ENCODE data around the gene ATP8A2. TPM values are rescaled to one million over a fixed set of nuclear protein-coding genes. Genes with fewer than 3 reads are reported as not detected.

ATP8A2 gene
- total and polyA plus RNA-seq, 2 of the 8 experiments (the other 6 are each of a cell fraction or from before 2014, with no cell fraction given) = 2.4 to 8.3 TPM

- H3K79me2 ChIP-seq (ENCODE audit: control insufficient read depth in 1 of 2, insufficient read depth in 2 of 2, low read length in 2 of 2) = no peaks in the 10 kb centered on the region
- no peak overlapping the region for H4K91ac ChIP-seq (replicated peaks; ENCODE audit: insufficient read length, low read length)
- H4K20me1 ChIP-seq (replicated peaks in 1 of 2; ENCODE audit: control insufficient read depth in 1 of 2, insufficient read depth in 2 of 2, low read length in 2 of 2) = no peaks in the 10 kb centered on the region
- H3K4me1 ChIP-seq (replicated peaks in 1 of 4; ENCODE audit: control insufficient read depth in 3 of 4, insufficient read depth in 4 of 4, low read length in 3 of 4) = peaks cover 0 to 4% (median 0%) of the 10 kb centered on the region in 4 experiments; a peak in 2 of 7 replicates
- no peak overlapping the region for H3K9ac ChIP-seq (replicated peaks in 1 of 4; ENCODE audit: extremely low read depth in 1 of 4, low read depth in 3 of 4, low read length in 3 of 4)
- no peak overlapping the region for H2BK20ac ChIP-seq (ENCODE audit: low read length)
- no peaks in the 10 kb centered on the region for H3K36me3 ChIP-seq (ENCODE audit: control insufficient read depth in 2 of 4, insufficient read depth in 4 of 4, low read length in 3 of 4)
- H3K4ac ChIP-seq (replicated peaks; ENCODE audit: insufficient read length, low read depth, low read length) = no peak overlapping the region
- H3K79me1 ChIP-seq (ENCODE audit: low read depth, low read length) = no peaks in the 10 kb centered on the region
- H3K23ac ChIP-seq (ENCODE audit: insufficient read length) = no peak overlapping the region
- H3K4me3 ChIP-seq (ENCODE audit: extremely low read depth in 1 of 4, insufficient read depth in 2 of 4, low read depth in 3 of 4, low read length in 4 of 4) = no peak overlapping the region
- no peaks in the 10 kb centered on the region for H3K23me2 ChIP-seq (ENCODE audit: low read depth, low read length)
- H3K9me3 ChIP-seq (ENCODE audit: insufficient read depth in 2 of 2, low read depth in 1 of 2, low read length in 1 of 2) = no peaks in the 10 kb centered on the region
- H3K14ac ChIP-seq (ENCODE audit: insufficient read length) = no peak overlapping the region
- H2BK12ac ChIP-seq (ENCODE audit: low read depth, low read length) = no peak overlapping the region
- WGBS, 2 experiments (ENCODE audit: extremely low coverage in 1 of 2, insufficient coverage in 1 of 2, insufficient read length in 1 of 2, insufficient replicate concordance in 2 of 2, low coverage in 1 of 2, low lambda C conversion rate in 2 of 2, missing lambda C conversion rate in 1 of 2) = 91% methylated on average over 10 of the region's 10 CpGs; no CpG with 5 or more reads in 1 of the 2 experiments
- no peak overlapping the region for H3K56ac ChIP-seq (replicated peaks; ENCODE audit: insufficient read length, low read depth, low read length)
- ChIA-PET POLR2A (ENCODE audit: partially characterized antibody) (interaction anchor here (0.5 kb wide), 1 partner anchor 72 kb away, joined by 3 read pairs; no protein-coding TSS in a partner anchor), CTCF (ENCODE audit: partially characterized antibody) (interaction anchor here (1.1 to 1.5 kb wide), 3 partner anchors 9 to 275 kb away, joined by 3 read pairs; no protein-coding TSS in a partner anchor)
- FAIRE-seq (no peak), DNase-seq (ENCODE audit: low read depth in 1 of 2, low spot score in 2 of 2) (no peak)
- H4K8ac ChIP-seq (ENCODE audit: extremely low read depth, insufficient read depth, low read length) = no peak overlapping the region
- H3K18ac ChIP-seq (ENCODE audit: extremely low read depth, low read length) = no peak overlapping the region
- H2AFZ ChIP-seq (ENCODE audit: low read length) = no peak overlapping the region
- H2BK15ac ChIP-seq (ENCODE audit: low read length) = no peak overlapping the region
- no peak overlapping the region for H3K27ac ChIP-seq (ENCODE audit: low read depth, low read length)
- H4K5ac ChIP-seq (ENCODE audit: insufficient read length, low read depth, low read length) = no peak overlapping the region
- no peak overlapping the region for H3K4me2 ChIP-seq (ENCODE audit: insufficient read depth in 1 of 2, low read depth in 2 of 2, low read length in 2 of 2)
- no peak overlapping the region for H2AK5ac ChIP-seq (ENCODE audit: low read depth, low read length)
- H3K27me3 ChIP-seq (replicated peaks in 1 of 4; ENCODE audit: control insufficient read depth in 3 of 4, extremely low read depth in 1 of 4, insufficient read depth in 3 of 4, low read length in 3 of 4) = no peaks in the 10 kb centered on the region
- no peak overlapping the region for H2BK5ac ChIP-seq (ENCODE audit: low read depth, low read length)
- no peak overlapping the region for H2BK120ac ChIP-seq (replicated peaks; ENCODE audit: low read depth, low read length)
- no peak for TF ChIP-seq SIN3A (conservative IDR thresholded peaks at IDR 0.05 in 1 of 2, IDR thresholded peaks at IDR 0.05 in 1 of 2; ENCODE audit: low read depth in 1 of 2, low read length in 2 of 2)
- TF ChIP-seq TAF7 (optimal IDR thresholded peaks at IDR 0.05; ENCODE audit: borderline replicate concordance, low read depth, low read length) = no peak
- no peak for TF ChIP-seq ASH2L (IDR thresholded peaks at IDR 0.05; ENCODE audit: low read length)
- TF ChIP-seq RNF2 (IDR thresholded peaks at IDR 0.05; ENCODE audit: borderline replicate concordance, low read depth, low read length, missing control alignments, poor library complexity, severe bottlenecking) = no peak
- no peak for TF ChIP-seq TEAD4 (IDR thresholded peaks at IDR 0.05; ENCODE audit: low read depth, low read length)
- TF ChIP-seq SUZ12 (IDR thresholded peaks at IDR 0.05; ENCODE audit: low read length) = no peak
- TF ChIP-seq BRCA1 (IDR thresholded peaks at IDR 0.05; ENCODE audit: low read depth, low read length) = no peak
- no peak for TF ChIP-seq SP4 (IDR thresholded peaks at IDR 0.05; ENCODE audit: low read length)
- no peak for TF ChIP-seq TBP (IDR thresholded peaks at IDR 0.05; ENCODE audit: low read depth, low read length)
- no peak for TF ChIP-seq NANOG (IDR thresholded peaks at IDR 0.05; ENCODE audit: insufficient read depth, low read depth, low read length, poor library complexity, severe bottlenecking)
- TF ChIP-seq ATF3 (IDR thresholded peaks at IDR 0.05; ENCODE audit: insufficient read depth, low read depth, low read length) = no peak
- no peak for TF ChIP-seq RXRA (IDR thresholded peaks at IDR 0.05; ENCODE audit: insufficient read depth, low read depth, low read length)
Observed at GRCh38 chr13:25819856-25820530, 448.2 kb downstream of the ATP8A2 start.

Data from H1 (cell line).